ENCODE results near the gene AHCY.
"Not testable (repeated sequence)": the region's sequence is repeated elsewhere in the genome, so short reads cannot be mapped to it uniquely, and the experiment has no call there.

AHCY gene

DNA sequence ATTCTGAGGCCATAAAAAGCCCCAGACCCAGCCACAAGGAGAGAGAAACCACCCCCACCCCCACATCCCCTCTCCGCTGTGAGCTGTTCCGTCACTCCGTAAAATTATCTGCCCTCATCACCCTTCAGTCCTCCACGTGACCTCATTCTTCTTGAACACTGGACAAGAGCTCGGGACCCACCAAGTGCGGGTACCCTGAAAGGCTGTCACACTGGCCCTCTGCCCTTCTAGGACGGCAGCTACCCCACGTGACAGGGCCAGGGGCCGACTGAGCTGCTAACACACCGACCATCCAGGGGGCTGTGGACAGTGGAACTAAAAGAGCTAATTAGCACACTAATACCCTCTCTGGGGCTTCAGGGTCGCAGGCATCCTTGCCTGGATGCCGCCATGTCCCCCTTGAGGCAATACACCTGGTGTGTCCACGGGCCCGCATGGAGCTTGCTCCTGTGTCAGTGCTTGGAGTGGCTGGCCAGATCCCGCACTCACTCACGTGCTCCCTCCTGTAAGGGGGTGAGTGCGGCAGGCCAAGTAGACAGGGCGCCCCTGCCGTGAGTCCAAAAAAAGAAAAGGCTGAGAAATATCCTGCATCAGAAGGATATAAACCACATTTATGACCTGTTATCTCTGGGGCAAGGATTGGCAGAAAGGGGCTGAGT is 29.2 kb upstream of the AHCY start:
- no peaks in the 10 kb centered on the region for H3K36me3 Mint-ChIP-seq (ENCODE audit: low read depth)
- no peak for DNase-seq
- no peak overlapping the region for H3K27ac Mint-ChIP-seq
- no peaks in the 10 kb centered on the region for H3K4me1 Mint-ChIP-seq (ENCODE audit: low read depth)
- no peak overlapping the region for H3K4me3 Mint-ChIP-seq
- H3K27me3 Mint-ChIP-seq: no peaks in the 10 kb centered on the region
- no peaks in the 10 kb centered on the region for H3K9me3 Mint-ChIP-seq

DNA sequence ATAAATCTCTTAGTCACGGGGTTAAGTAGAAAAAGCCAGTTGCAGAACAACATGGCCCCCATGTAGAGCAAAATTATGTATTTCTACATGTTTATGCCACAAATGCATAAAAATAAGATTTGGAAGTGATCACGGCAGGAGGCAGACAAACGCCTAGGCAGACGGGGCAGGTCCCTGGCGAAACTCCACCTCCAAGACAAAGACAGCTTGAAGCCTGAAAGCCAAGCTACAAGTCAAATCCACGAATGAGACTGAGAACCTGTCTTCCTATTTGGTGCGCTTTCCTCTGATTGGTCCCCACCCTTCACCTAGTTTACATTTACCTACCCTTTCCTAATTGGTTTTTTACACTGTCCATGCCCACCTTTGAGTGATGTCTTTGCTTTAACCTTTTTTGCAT is 28.7 kb upstream of the AHCY start:
- H3K36me3 Mint-ChIP-seq (ENCODE audit: low read depth): no peaks in the 10 kb centered on the region
- H3K9me3 Mint-ChIP-seq: no peaks in the 10 kb centered on the region
- H3K27ac Mint-ChIP-seq: no peak overlapping the region
- H3K27me3 Mint-ChIP-seq: no peaks in the 10 kb centered on the region
- H3K4me3 Mint-ChIP-seq: no peak overlapping the region
- no peaks in the 10 kb centered on the region for H3K4me1 Mint-ChIP-seq (ENCODE audit: low read depth)
- DNase-seq: no peak

GRCh38 chr20:34330861-34331544 is 27.8 kb upstream of the AHCY start:
- H3K27me3 Mint-ChIP-seq; H3K27ac Mint-ChIP-seq; DNase-seq; H3K4me1 Mint-ChIP-seq (ENCODE audit: low read depth); H3K36me3 Mint-ChIP-seq (ENCODE audit: low read depth); H3K4me3 Mint-ChIP-seq; H3K9me3 Mint-ChIP-seq: not testable (repeated sequence)

DNA sequence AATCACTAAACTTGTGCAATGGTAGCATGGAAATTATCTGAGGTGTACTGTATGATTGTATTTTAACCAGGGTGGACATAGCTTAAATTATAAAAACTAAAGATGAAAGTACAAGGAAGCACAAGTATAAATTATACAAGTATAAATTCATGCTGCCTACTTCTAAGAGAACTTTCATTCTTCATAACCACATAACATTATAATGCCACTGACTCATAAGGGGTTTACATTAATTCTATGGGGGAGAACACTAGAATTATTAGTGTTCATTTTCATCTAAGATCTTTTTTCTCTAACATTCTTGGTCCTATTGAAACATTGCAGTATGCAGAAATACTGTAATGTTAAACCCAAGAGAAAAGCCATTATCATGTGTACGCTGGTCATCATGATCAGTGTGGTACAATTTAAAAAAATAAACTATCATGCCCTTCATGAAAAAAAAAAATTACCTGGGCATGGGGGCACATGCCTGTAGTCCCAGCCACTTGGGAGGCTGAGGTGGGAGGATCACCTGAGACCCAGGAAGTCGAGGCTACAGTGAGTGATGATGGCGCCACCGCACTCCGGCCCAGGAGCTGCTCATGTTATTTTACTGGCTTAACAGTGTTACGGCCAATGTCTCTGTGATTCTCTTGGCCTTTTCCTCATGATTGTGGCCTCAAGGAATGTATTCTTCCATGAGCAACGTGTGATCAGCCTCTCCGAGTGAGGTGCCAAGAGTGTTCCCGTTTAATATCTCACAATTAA is 25.9 kb upstream of the AHCY start:
- DNase-seq: no peak
- no peaks in the 10 kb centered on the region for H3K9me3 Mint-ChIP-seq
- H3K4me3 Mint-ChIP-seq: no peak overlapping the region

DNA sequence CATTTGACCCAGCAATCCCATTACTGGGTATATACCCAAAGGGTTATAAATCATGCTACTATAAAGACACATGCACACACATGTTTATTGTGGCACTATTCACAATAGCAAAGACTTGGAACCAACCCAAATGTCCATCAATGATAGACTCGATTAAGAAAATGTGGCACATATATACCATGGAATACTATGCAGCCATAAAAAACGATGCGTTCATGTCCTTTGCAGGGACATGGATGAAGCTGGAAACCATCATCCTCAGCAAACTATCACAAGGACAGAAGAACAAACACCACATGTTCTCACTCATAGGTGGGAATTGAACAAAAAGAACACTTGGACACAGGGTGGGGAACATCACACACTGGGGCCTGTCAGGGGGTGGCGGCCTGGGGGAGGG is 25.1 kb upstream of the AHCY start:
- not testable (repeated sequence) for H3K4me3 Mint-ChIP-seq; H3K4me1 Mint-ChIP-seq (ENCODE audit: low read depth); H3K36me3 Mint-ChIP-seq (ENCODE audit: low read depth); H3K9me3 Mint-ChIP-seq; DNase-seq; H3K27ac Mint-ChIP-seq; H3K27me3 Mint-ChIP-seq

More for the DNA sequence above, 25.9 kb upstream of the AHCY start:
- no peak overlapping the region for H3K27ac Mint-ChIP-seq
- no peaks in the 10 kb centered on the region for H3K4me1 Mint-ChIP-seq (ENCODE audit: low read depth)
- H3K36me3 Mint-ChIP-seq (ENCODE audit: low read depth): no peaks in the 10 kb centered on the region
- peaks cover 8% of the 10 kb centered on the region for H3K27me3 Mint-ChIP-seq

DNA sequence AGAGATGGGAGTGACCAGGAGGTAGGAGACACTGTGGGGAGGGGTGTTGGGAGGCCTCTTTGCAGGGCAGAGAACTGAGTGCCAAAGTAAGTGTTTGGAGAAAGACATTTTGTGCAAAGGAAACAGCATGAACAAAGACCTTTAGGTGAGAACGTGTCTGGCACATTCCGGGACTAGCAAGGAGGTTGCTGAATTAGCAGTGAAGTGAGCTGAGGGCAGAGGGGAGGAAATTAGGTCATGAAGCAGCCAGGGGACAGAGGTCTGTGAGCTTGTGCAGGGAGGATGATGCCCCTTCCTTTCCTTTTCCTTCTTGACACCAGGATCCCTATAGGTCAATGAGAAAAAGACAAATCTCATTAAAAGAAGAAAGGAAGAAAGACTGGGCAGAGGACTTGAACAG is 21.4 kb upstream of the AHCY start:
- Mint-ChIP-seq H3K27me3 (peaks cover 12% of the 10 kb centered on the region), H3K27ac (no peak overlapping the region), H3K4me1 (ENCODE audit: low read depth) (no peaks in the 10 kb centered on the region), H3K4me3 (no peak overlapping the region), H3K36me3 (ENCODE audit: low read depth) (no peaks in the 10 kb centered on the region), H3K9me3 (no peaks in the 10 kb centered on the region)
- no peak for DNase-seq

GRCh38 chr20:34322267-34323105 is 19.3 kb upstream of the AHCY start:
- H3K9me3 Mint-ChIP-seq: no peaks in the 10 kb centered on the region
- DNase-seq: no peak

DNA sequence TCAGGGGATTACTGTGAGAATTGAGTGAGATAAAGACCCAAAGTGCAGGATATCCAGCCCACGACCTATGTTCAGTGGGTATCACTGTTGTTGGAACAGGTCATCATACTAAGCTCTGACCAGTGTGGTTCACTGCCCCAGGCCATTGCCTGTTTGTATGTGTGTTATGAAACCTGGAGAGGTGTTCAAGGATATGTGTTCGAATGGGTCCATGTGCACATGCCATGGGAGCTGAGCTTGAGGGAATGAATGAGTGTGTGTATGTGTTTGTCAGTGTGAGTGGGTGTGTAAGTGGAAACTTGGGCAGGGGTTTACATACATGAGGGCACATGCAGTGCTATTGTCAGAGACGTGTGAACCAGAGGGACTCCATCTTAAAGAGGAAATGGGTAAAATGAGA is 17.7 kb upstream of the AHCY start:
- H3K27me3 Mint-ChIP-seq: peaks cover 11% of the 10 kb centered on the region
- H3K27ac Mint-ChIP-seq: no peak overlapping the region
- no peak for DNase-seq
- no peaks in the 10 kb centered on the region for H3K4me1 Mint-ChIP-seq (ENCODE audit: low read depth)
- no peak overlapping the region for H3K4me3 Mint-ChIP-seq
- no peaks in the 10 kb centered on the region for H3K36me3 Mint-ChIP-seq (ENCODE audit: low read depth)
- no peaks in the 10 kb centered on the region for H3K9me3 Mint-ChIP-seq

More at GRCh38 chr20:34322267-34323105, 19.3 kb upstream of the AHCY start:
- Mint-ChIP-seq H3K27me3 (peaks cover 12% of the 10 kb centered on the region), H3K27ac (no peak overlapping the region), H3K4me3 (no peak overlapping the region), H3K4me1 (ENCODE audit: low read depth) (no peaks in the 10 kb centered on the region), H3K36me3 (ENCODE audit: low read depth) (no peaks in the 10 kb centered on the region)

- Mint-ChIP-seq H3K27ac (no peak overlapping the region), H3K27me3 (peaks cover 3% of the 10 kb centered on the region), H3K4me1 (ENCODE audit: low read depth) (peaks cover 5% of the 10 kb centered on the region), H3K9me3 (no peaks in the 10 kb centered on the region), H3K36me3 (ENCODE audit: low read depth) (no peaks in the 10 kb centered on the region), H3K4me3 (no peak overlapping the region)
- no peak for DNase-seq
These were observed 15.7 kb upstream of the AHCY start for GRCh38 chr20:34318609-34319443.

- H3K9me3 Mint-ChIP-seq: no peaks in the 10 kb centered on the region
- H3K4me1 Mint-ChIP-seq (ENCODE audit: low read depth): peaks cover 17% of the 10 kb centered on the region
- DNase-seq: no peak
- H3K27me3 Mint-ChIP-seq: peaks cover 18% of the 10 kb centered on the region
- no peak overlapping the region for H3K27ac Mint-ChIP-seq
- no peak overlapping the region for H3K4me3 Mint-ChIP-seq
- no peaks in the 10 kb centered on the region for H3K36me3 Mint-ChIP-seq (ENCODE audit: low read depth)
These were observed 13.2 kb upstream of the AHCY start for GRCh38 chr20:34316196-34316814.

DNA sequence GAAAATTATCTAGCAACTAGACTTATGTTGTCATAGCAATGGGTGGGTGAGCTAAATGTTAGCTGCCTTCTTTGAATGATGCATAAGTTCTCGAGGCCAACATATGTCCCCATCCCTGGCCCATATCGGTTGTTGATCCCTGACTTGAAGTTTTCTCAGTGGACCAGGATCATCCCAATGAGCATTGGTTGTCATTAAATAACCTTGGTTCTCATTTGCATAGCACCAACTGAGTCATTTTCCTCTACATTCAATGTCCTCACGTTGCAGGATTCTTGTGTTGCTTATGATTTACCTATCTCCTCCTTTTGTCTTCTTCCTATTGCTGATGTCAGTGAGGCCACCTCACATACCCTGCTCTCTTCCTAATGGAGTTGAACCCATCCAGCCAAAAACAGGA is 12.1 kb upstream of the AHCY start:
- no peaks in the 10 kb centered on the region for H3K9me3 Mint-ChIP-seq
- no peak for DNase-seq
- H3K27me3 Mint-ChIP-seq: peaks cover 24% of the 10 kb centered on the region
- H3K36me3 Mint-ChIP-seq (ENCODE audit: low read depth): no peaks in the 10 kb centered on the region
- H3K27ac Mint-ChIP-seq: no peak overlapping the region
- H3K4me3 Mint-ChIP-seq: no peak overlapping the region
- H3K4me1 Mint-ChIP-seq (ENCODE audit: low read depth): peaks cover 19% of the 10 kb centered on the region

GRCh38 chr20:34312544-34313217 is 9.5 kb upstream of the AHCY start:
- DNase-seq: peak; percentile 90
- Mint-ChIP-seq H3K4me1 (ENCODE audit: low read depth) (peaks cover 19% of the 10 kb centered on the region), H3K36me3 (ENCODE audit: low read depth) (no peaks in the 10 kb centered on the region), H3K27ac (no peak overlapping the region), H3K9me3 (no peaks in the 10 kb centered on the region), H3K27me3 (peaks cover 25% of the 10 kb centered on the region), H3K4me3 (no peak overlapping the region)

DNA sequence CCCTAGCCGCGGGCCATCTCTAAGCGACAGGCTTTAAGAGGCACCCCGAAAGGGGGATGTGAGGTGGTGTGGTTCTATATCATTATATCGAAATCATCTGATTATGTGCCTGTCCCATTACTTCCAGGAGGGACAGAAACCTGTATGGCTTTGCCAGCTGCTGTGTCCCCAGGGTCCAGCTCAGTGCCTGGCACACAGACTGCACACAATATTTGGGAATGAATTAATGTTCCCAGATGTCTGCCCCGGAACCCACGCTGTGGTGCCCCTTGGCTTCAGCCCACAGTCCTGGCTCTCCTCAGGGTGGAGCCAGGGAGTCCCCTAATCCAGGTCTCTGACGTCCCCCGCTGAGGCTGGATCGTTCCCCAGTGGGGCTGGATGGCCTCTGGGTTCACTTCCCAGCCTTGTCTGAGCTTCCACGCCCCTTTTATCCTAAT is 8.9 kb upstream of the AHCY start:
- no peak for DNase-seq
- Mint-ChIP-seq H3K9me3 (no peaks in the 10 kb centered on the region), H3K27ac (no peak overlapping the region)

More for the DNA sequence above, 8.9 kb upstream of the AHCY start:
- H3K36me3 Mint-ChIP-seq (ENCODE audit: low read depth): no peaks in the 10 kb centered on the region
- H3K4me3 Mint-ChIP-seq: no peak overlapping the region
- H3K4me1 Mint-ChIP-seq (ENCODE audit: low read depth): peaks cover 19% of the 10 kb centered on the region
- H3K27me3 Mint-ChIP-seq: peaks cover 25% of the 10 kb centered on the region
